HUDEP-2 (cell line): Measurements from ENCODE around the gene LMO3.
"Not testable (repeated sequence)": the region's sequence is repeated elsewhere in the genome, so short reads cannot be mapped to it uniquely, and the experiment has no call there.

Source experiments
- DNase-seq, 76 experiments: peaks; one replicate each; lab custom pipeline; 2025; ENCODE audit not compliant: unreplicated experiment in 76 of 76; lab: John Stamatoyannopoulos, UW

LMO3 gene

GRCh38 chr12:16553457-16553856 is 52.5 kb downstream of the LMO3 start:
- no peak for DNase-seq

GRCh38 chr12:16552301-16552700 is 53.7 kb downstream of the LMO3 start:
- no peak for DNase-seq

GRCh38 chr12:16545836-16546235 is 60.1 kb downstream of the LMO3 start:
- no peak for DNase-seq

- no peak for DNase-seq
Observed at GRCh38 chr12:16542586-16542985, 63.4 kb downstream of the LMO3 start.

GRCh38 chr12:16537652-16538051 is 68.3 kb downstream of the LMO3 start:
- DNase-seq = not testable (repeated sequence)

GRCh38 chr12:16531621-16532020 is 74.3 kb downstream of the LMO3 start:
- peak in 1 of 76 experiments; percentile 3 for DNase-seq

GRCh38 chr12:16530268-16530850 is 75.6 kb downstream of the LMO3 start:
- DNase-seq = peak in 4 of 76 experiments; percentile 2 to 27 (median 5)

GRCh38 chr12:16526693-16527092 is 79.3 kb downstream of the LMO3 start:
- no peak for DNase-seq

GRCh38 chr12:16524378-16524777 is 81.6 kb downstream of the LMO3 start:
- no peak for DNase-seq

- DNase-seq = no peak
Observed at GRCh38 chr12:16523951-16524331, 82.0 kb downstream of the LMO3 start.

GRCh38 chr12:16523284-16523950 is 82.5 kb downstream of the LMO3 start:
- no peak for DNase-seq

GRCh38 chr12:16520328-16520727 is 85.6 kb downstream of the LMO3 start:
- no peak for DNase-seq

GRCh38 chr12:16515666-16516065 is 90.3 kb downstream of the LMO3 start:
- no peak for DNase-seq

- no peak for DNase-seq
Observed at GRCh38 chr12:16513231-16513630, 92.7 kb downstream of the LMO3 start.

- DNase-seq = no peak
Observed at GRCh38 chr12:16509411-16509810, 96.6 kb downstream of the LMO3 start.

GRCh38 chr12:16506394-16506793 is 99.6 kb downstream of the LMO3 start:
- no peak for DNase-seq

- no peak for DNase-seq
Observed at GRCh38 chr12:16504200-16504599, 101.8 kb downstream of the LMO3 start.

GRCh38 chr12:16499611-16500010 is 106.4 kb downstream of the LMO3 start:
- DNase-seq = no peak
